Common myeloid progenitor, CD34-positive (primary cell): ENCODE data around the gene DQX1.

Experiments used
- CTCF ChIA-PET: fragments of 350-600 bp; sonication (Branson Sonifier 250); formaldehyde crosslinking; loops from one replicate; lab custom pipeline; 2021; ENCODE audit warnings: antibody characterized with exemption; lab: Charles Lee
- POLR2A ChIA-PET: fragments of 350-600 bp; sonication (Branson Sonifier 250); formaldehyde crosslinking; loops from one replicate; lab custom pipeline; 2021; ENCODE audit warnings: antibody characterized with exemption; lab: Charles Lee
- DNase-seq, 3 donors: peaks; one replicate each; pipeline versions ENCODE4 v3.0.0 to v3.0.0-alpha.2; 2013
- H3K27ac ChIP-seq, 2 experiments: 1 replicate in 1 of 2; 2 replicates in 1 of 2; pipeline ENCODE4 v1.7.0; 2013; ENCODE audit warnings: inconsistent platforms in 2 of 2, low read length in 2 of 2, mild to moderate bottlenecking in 2 of 2, low read depth in 1 of 2, moderate library complexity in 1 of 2; ENCODE audit not compliant: severe bottlenecking in 2 of 2, insufficient read depth in 1 of 2, poor library complexity in 1 of 2
- H3K27me3 ChIP-seq, 5 experiments: replicated peaks in 2 of 5; 1 replicate in 3 of 5; 2 replicates in 2 of 5; pipeline versions ENCODE4 v1.6.1 to v1.7.0; 2013; ENCODE audit warnings: low read length in 4 of 5, mild to moderate bottlenecking in 2 of 5, moderate library complexity in 2 of 5, inconsistent platforms in 1 of 5; ENCODE audit not compliant: insufficient read depth in 5 of 5, control insufficient read depth in 4 of 5
- H3K36me3 ChIP-seq, 4 experiments: 1 replicate in 2 of 4; 2 replicates in 2 of 4; pipeline versions ENCODE4 v1.6.1 to v1.7.0; 2013; ENCODE audit warnings: low read length in 3 of 4, control low read depth in 1 of 4, mild to moderate bottlenecking in 1 of 4; ENCODE audit not compliant: control insufficient read depth in 4 of 4, insufficient read depth in 4 of 4
- H3K4me1 ChIP-seq, 4 experiments: 1 replicate in 3 of 4; 2 replicates in 1 of 4; pipeline versions ENCODE4 v1.6.1 to v1.7.1; 2013; ENCODE audit warnings: low read length in 3 of 4, mild to moderate bottlenecking in 3 of 4, control low read depth in 1 of 4, inconsistent platforms in 1 of 4, moderate library complexity in 1 of 4; ENCODE audit not compliant: control insufficient read depth in 4 of 4, insufficient read depth in 4 of 4; ENCODE audit errors: control extremely low read depth in 1 of 4
- H3K4me3 ChIP-seq, 7 experiments: 1 replicate in 4 of 7; 2 replicates in 3 of 7; pipeline versions ENCODE4 v1.5.1 to v1.7.0; 2013; ENCODE audit warnings: mild to moderate bottlenecking in 7 of 7, low read length in 6 of 7, moderate library complexity in 6 of 7, inconsistent platforms in 2 of 7, low read depth in 2 of 7, control low read depth in 1 of 7; ENCODE audit not compliant: insufficient read depth in 4 of 7, control insufficient read depth in 1 of 7; ENCODE audit errors: extremely low read depth in 1 of 7
- H3K9me3 ChIP-seq, 5 experiments: 1 replicate in 4 of 5; 2 replicates in 1 of 5; pipeline versions ENCODE4 v1.6.1 to v1.7.1; 2013; ENCODE audit warnings: low read length in 4 of 5, mild to moderate bottlenecking in 2 of 5, inconsistent platforms in 1 of 5, low read depth in 1 of 5, moderate library complexity in 1 of 5; ENCODE audit not compliant: control insufficient read depth in 4 of 5, insufficient read depth in 2 of 5; ENCODE audit errors: control extremely low read depth in 1 of 5
- WGBS: methylation state at CpG from one replicate; pipeline ENCODE4 v1.1.5; 2013; ENCODE audit not compliant: insufficient coverage; 5-methylcytosine and 5-hydroxymethylcytosine counted together

The DQX1 gene

GRCh38 chr2:74550231-74550630 is 24.2 kb upstream of the DQX1 start:
- DNase-seq, result no peak
- H3K36me3 ChIP-seq, result peaks cover 0 to 3% (median 0%) of the 10 kb centered on the region in 4 experiments
- 98% methylated on average over 5 of the region's 7 CpGs for WGBS
- peak overlapping the region in 4 of 7 experiments; percentile 67 to 89 (median 81) for H3K4me3 ChIP-seq
- peaks cover 6 to 59% (median 43%) of the 10 kb centered on the region in 4 experiments for H3K4me1 ChIP-seq
- ChIA-PET CTCF (interaction anchor here (1.0 to 3.4 kb wide), 6 partner anchors 9 to 67 kb away, joined by 3 to 22 read pairs (median 6); partner anchors contain the start of genes CCDC142 and TTC31), POLR2A (no interaction called here)
- H3K9me3 ChIP-seq, result no peaks in the 10 kb centered on the region
- no peaks in the 10 kb centered on the region for H3K27me3 ChIP-seq
- H3K27ac ChIP-seq, result no peak overlapping the region

DNA sequence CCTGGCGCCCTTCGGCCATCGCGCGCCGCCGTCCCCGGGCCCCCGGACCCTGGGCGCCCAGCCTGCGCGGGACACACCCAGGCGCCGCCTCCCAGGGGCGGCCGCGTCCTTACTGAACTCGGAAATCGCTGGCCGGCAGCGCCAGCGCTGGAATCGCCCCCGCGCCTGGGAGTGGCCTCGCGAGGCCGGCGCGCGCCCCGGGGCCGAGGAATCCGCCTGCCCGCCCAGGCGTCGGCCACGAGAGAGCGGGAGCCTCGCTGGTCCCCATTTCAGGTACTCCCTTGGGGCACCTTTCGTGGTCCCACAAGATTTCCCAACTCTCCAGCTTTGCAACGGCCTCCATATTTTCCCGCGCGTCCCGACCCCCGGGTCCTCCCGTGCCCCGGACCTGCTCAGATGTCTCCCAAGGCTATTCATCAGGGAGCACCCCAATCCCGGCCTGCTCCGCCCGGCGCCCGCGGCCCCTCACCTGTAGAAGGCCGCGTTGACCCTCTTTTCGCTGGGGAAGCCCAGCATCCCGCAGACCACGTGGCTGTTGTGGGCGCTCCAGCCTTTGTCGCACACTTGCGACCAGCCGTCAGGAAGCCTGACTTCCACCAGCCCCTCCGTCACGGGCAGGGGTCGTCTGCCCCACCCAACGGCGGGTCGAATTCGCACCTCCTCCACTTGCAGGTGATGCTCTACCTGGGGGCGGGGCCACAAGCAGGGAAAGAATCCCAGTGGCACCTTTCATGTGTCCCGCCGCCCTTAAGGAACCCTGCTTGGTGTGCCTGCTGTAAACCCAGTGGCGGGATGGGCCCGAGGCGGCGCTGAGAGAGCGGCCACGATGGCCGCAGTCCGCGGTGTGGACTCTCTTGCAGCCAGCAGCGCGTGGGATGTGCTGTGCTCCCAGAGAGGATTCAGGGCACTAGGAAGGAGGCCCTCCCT is 23.1 kb upstream of the DQX1 start:
- Histone ChIP-seq H3K36me3 (peaks cover 0 to 3% (median 0%) of the 10 kb centered on the region in 4 experiments), H3K27ac (peak overlapping the region in 1 of 2 experiments; percentile 59), H3K9me3 (no peaks in the 10 kb centered on the region), H3K27me3 (no peaks in the 10 kb centered on the region), H3K4me3 (peak overlapping the region; percentile 67 to 89 (median 76)), H3K4me1 (peaks cover 6 to 57% (median 41%) of the 10 kb centered on the region in 4 experiments)
- ChIA-PET POLR2A (no interaction called here), CTCF (interaction anchor here (0.9 to 3.4 kb wide), 9 partner anchors 10 to 66 kb away, joined by 3 to 22 read pairs (median 3); partner anchors contain the start of genes CCDC142 and TTC31)
- WGBS, result under 1% methylated on average over 82 of the region's 85 CpGs
- DNase-seq, result peak in 1 of 3 donors; percentile 37

DNA sequence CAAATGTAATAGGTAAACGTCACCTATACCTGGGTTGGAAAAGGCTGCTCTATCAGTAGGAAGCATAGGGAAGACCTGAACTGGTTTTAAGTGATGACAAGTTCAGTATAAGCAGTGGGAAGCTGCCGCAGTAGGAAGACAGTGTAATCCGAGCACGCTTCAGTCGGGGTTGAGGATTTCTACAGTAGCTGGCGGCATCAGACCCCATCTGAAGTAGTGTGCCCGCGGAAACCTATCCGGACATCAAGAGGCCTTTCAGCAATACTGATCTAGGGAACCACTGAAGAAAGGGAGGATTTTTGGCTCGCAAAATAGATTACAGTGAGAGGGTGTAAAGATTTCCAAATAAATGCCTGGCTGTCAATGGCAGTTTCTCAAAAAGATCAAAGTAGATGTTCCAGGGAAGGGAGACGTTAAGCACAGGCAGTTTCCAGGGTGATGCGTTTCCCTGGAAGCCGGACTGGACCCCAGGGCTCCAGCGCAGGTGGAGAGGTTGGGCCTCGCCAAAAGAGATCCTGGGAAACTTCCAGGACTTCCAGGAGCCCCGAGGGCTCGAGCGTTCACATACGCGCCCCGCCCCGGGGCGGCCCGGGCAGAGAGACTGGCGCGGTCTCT is 22.4 kb upstream of the DQX1 start:
- ChIA-PET CTCF (interaction anchor here (0.9 to 1.7 kb wide), 8 partner anchors 10 to 73 kb away, joined by 3 to 5 read pairs (median 3); partner anchors contain the start of genes CCDC142 and TTC31), POLR2A (no interaction called here)
- WGBS, result 32% methylated on average over 26 of the region's 26 CpGs
- H3K4me3 ChIP-seq, result peak overlapping the region; percentile 67 to 89 (median 76)
- peaks cover 6 to 49% (median 35%) of the 10 kb centered on the region in 4 experiments for H3K4me1 ChIP-seq
- no peaks in the 10 kb centered on the region for H3K9me3 ChIP-seq
- H3K36me3 ChIP-seq, result peaks cover 0 to 3% (median 0%) of the 10 kb centered on the region in 4 experiments
- DNase-seq, result no peak
- H3K27me3 ChIP-seq, result no peaks in the 10 kb centered on the region
- peak overlapping the region in 1 of 2 experiments; percentile 59 for H3K27ac ChIP-seq

DNA sequence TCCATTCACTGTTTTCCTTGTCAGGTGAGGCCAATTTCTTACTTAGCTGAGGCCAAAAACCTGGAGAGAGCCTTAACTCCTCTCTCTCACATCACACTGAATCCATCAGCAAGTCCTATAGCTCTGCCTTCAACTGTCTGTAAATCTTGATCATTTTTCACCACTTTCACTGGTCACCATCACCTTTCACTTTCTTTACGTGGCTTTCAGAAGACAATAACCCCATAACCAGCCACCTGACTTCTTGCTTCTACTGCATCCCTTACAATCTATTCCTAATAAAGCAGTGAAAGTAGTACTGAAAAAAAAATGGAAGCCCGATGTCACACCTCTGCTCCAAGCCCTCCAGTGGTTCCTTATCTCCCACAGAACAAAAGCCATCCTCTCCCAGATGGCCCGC is 20.0 kb upstream of the DQX1 start:
- no peak overlapping the region for H3K27ac ChIP-seq
- peaks cover 6 to 39% (median 22%) of the 10 kb centered on the region in 4 experiments for H3K4me1 ChIP-seq
- CTCF ChIA-PET, result interaction anchor here (1.1 to 5.1 kb wide), 5 partner anchors 12 to 63 kb away, joined by 4 to 50 read pairs (median 6); partner anchors contain the start of genes CCDC142 and TTC31
- no peak for DNase-seq
- WGBS, result 97% methylated on average over 3 of the region's 3 CpGs
- H3K27me3 ChIP-seq, result no peaks in the 10 kb centered on the region
- POLR2A ChIA-PET, result no interaction called here
- H3K36me3 ChIP-seq, result no peaks in the 10 kb centered on the region
- no peaks in the 10 kb centered on the region for H3K9me3 ChIP-seq
- H3K4me3 ChIP-seq, result no peak overlapping the region

- H3K9me3 ChIP-seq, result no peaks in the 10 kb centered on the region
- CTCF ChIA-PET, result interaction anchor here (0.8 to 5.1 kb wide), 9 partner anchors 10 to 62 kb away, joined by 3 to 50 read pairs (median 3); partner anchors contain the start of genes CCDC142 and TTC31
- no peak overlapping the region for H3K4me3 ChIP-seq
- peaks cover 6 to 34% (median 19%) of the 10 kb centered on the region in 4 experiments for H3K4me1 ChIP-seq
- POLR2A ChIA-PET, result no interaction called here
- no peak for DNase-seq
- no peaks in the 10 kb centered on the region for H3K27me3 ChIP-seq
- H3K36me3 ChIP-seq, result no peaks in the 10 kb centered on the region
- no peak overlapping the region for H3K27ac ChIP-seq
- 90% methylated on average over 3 of the region's 3 CpGs for WGBS
Measured at GRCh38 chr2:74544634-74545033, 18.6 kb upstream of the DQX1 start.

GRCh38 chr2:74542978-74543377 is 16.9 kb upstream of the DQX1 start:
- Histone ChIP-seq H3K4me1 (peaks cover 18 to 35% (median 22%) of the 10 kb centered on the region in 4 experiments), H3K36me3 (no peaks in the 10 kb centered on the region), H3K27me3 (no peaks in the 10 kb centered on the region), H3K27ac (no peak overlapping the region), H3K9me3 (no peaks in the 10 kb centered on the region), H3K4me3 (no peak overlapping the region)
- no peak for DNase-seq
- POLR2A ChIA-PET, result no interaction called here
- CTCF ChIA-PET, result interaction anchor here (0.6 to 5.1 kb wide), 5 partner anchors 8 to 45 kb away, joined by 3 to 50 read pairs (median 4); no protein-coding TSS in a partner anchor
- 86% methylated on average over 1 of the region's 1 CpG for whole genome bisulfite sequencing
